Breast epithelium (tissue), 3 donors: ENCODE measurements around the gene KAT2B.

Experiments used
- POLR2AphosphoS5 ChIP-seq, 3 donors: sonication (generic); formaldehyde crosslinking; IDR thresholded peaks; one replicate each; pipeline ENCODE4 v1.6.1; 2017; ENCODE audit warnings: antibody characterized with exemption in 3 of 3
- TF ChIP-seq, protein P1 (sequence below), 3 donors: fragments of 450-650 bp; IDR thresholded peaks; one replicate each; pipeline ENCODE4 v1.5.1; 2016 to 2017; ENCODE audit warnings: antibody characterized with exemption in 3 of 3, mild to moderate bottlenecking in 3 of 3, moderate library complexity in 3 of 3

DNA sequence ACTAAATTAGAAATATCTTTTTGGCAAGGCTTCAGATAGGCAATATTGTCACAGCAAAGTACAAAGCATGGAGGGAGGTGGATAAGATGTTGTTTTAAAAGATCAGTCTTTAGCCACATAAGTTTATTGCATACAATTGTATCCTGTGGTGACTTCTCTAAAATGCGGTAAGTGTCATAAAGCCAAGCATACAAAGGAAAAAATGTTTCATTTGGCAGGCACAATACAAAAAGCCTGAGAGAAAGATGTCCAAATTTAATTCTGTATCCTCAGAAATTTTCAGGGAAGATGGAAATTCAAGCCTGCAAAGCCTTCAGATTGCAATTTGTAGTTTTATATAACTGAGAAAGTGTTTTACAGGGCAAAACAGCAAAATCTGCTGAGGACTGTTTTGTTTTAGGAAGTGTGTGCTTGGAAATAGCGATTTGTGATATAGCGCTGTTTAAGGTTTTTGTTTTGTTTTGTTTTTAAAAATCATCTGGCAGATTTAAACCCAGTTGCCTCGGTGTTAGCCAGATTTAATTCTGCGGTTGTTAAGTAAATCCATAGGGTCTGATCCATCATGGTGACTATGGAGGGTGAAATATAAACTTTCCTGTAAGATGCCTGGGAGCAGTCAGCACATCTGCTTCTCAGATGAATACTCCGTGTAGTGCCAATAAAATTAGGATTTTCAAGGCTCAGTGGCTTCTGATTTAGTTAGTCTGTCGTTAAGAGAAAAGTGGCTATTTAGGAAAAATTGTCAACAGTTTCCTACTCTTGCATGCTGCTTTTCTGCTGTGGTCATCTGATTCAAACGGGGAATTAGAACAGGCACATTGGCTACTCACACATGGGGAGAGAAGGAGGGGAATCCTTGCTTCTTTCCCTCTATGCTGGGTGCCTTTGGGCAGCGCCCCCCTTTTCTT is 8.0 kb downstream of the KAT2B start:
- TF ChIP-seq, protein P1, sequence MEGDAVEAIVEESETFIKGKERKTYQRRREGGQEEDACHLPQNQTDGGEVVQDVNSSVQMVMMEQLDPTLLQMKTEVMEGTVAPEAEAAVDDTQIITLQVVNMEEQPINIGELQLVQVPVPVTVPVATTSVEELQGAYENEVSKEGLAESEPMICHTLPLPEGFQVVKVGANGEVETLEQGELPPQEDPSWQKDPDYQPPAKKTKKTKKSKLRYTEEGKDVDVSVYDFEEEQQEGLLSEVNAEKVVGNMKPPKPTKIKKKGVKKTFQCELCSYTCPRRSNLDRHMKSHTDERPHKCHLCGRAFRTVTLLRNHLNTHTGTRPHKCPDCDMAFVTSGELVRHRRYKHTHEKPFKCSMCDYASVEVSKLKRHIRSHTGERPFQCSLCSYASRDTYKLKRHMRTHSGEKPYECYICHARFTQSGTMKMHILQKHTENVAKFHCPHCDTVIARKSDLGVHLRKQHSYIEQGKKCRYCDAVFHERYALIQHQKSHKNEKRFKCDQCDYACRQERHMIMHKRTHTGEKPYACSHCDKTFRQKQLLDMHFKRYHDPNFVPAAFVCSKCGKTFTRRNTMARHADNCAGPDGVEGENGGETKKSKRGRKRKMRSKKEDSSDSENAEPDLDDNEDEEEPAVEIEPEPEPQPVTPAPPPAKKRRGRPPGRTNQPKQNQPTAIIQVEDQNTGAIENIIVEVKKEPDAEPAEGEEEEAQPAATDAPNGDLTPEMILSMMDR (IDR thresholded peaks at IDR 0.05) = no peak
- TF ChIP-seq POLR2AphosphoS5 (IDR thresholded peaks at IDR 0.05) = no peak
